Measurements from ENCODE around the gene C12orf43. TPM values are rescaled to one million over a fixed set of nuclear protein-coding genes. Genes with fewer than 3 reads are reported as not detected.

C12orf43 gene
- total and polyA plus RNA-seq, 2 donors (not counting 1 experiment from before 2014, with no cell fraction given): 6.7 to 18.9 TPM

GRCh38 chr12:121038861-121039668 lies 22.8 kb upstream of the C12orf43 start, which contains the start of gene OASL:
Gene OASL, minus strand, starts transcription at chr12:121039246. Its CDS starts 275 bp downstream, at chr12:121038971.
- WGBS (ENCODE audit: insufficient coverage): 20% methylated on average over 12 of the region's 13 CpGs
- peaks cover 20 to 22% of the 10 kb centered on the region in 2 donors for H3K4me1 ChIP-seq (ENCODE audit: control insufficient read depth in 2 of 2, insufficient read depth in 2 of 2, low read length in 2 of 2)
- CTCF ChIA-PET: interaction anchor here (1.1 to 1.4 kb wide), 2 partner anchors 11 to 21 kb away, joined by 3 to 5 read pairs; no protein-coding TSS in a partner anchor

More at GRCh38 chr12:121038861-121039668, 22.8 kb upstream of the C12orf43 start, which contains the start of gene OASL:
- peak within 1 kb of the TSS in 1 of 2 donors; percentile 51 for H3K27ac ChIP-seq (ENCODE audit: low read length in 2 of 2)
- peak within 1 kb of the TSS; percentile 80 for H2AFZ ChIP-seq (ENCODE audit: insufficient read depth, low read depth, low read length, poor library complexity, severe bottlenecking)
- no peaks in the 10 kb centered on the region for H4K20me1 ChIP-seq (ENCODE audit: control insufficient read depth, insufficient read depth, low read length, poor library complexity, severe bottlenecking)
- no peaks in the 10 kb centered on the region for H3K79me2 ChIP-seq (ENCODE audit: control insufficient read depth, insufficient read depth, low read length)
- H3K9ac ChIP-seq (ENCODE audit: low read length): peak within 1 kb of the TSS; percentile 74
- Mint-ChIP-seq H3K9me3 (ENCODE audit: insufficient read depth) (no peaks in the 10 kb centered on the region), H3K27me3 (peaks cover 52% of the 10 kb centered on the region), H3K4me1 (peaks cover 20% of the 10 kb centered on the region), H3K4me3 (peak within 1 kb of the TSS; percentile 95), H3K27ac (peak within 1 kb of the TSS; percentile 76)
- H3K9me3 ChIP-seq (ENCODE audit: control extremely low read depth in 1 of 3, control insufficient read depth in 2 of 3, insufficient read depth in 1 of 3, low read length in 2 of 3): peaks cover 0 to 6% (median 0%) of the 10 kb centered on the region in 3 donors
- no peaks in the 10 kb centered on the region for H3K36me3 ChIP-seq (replicated peaks in 1 of 2; ENCODE audit: control extremely low read depth in 1 of 2, control insufficient read depth in 1 of 2, extremely low read depth in 1 of 2, insufficient read depth in 2 of 2, low read length in 1 of 2)
- ATAC-seq (ENCODE audit: low read depth): peak; percentile 94
- H3K4me2 ChIP-seq (replicated peaks; ENCODE audit: low read depth, low read length, poor library complexity, severe bottlenecking): peak within 1 kb of the TSS; percentile 91
- peak; percentile 75 for DNase-seq
- POLR2A ChIA-PET: no interaction called here
- TF ChIP-seq EZH2 (IDR thresholded peaks at IDR 0.05; ENCODE audit: borderline replicate concordance, insufficient read depth, low read depth, low read length, poor library complexity, severe bottlenecking) (no peak), CTCF (IDR thresholded peaks at IDR 0.05) (no peak)
- peaks cover 0 to 46% (median 16%) of the 10 kb centered on the region in 4 experiments for H3K27me3 ChIP-seq (replicated peaks in 1 of 4; ENCODE audit: control extremely low read depth in 1 of 4, control insufficient read depth in 3 of 4, insufficient read depth in 4 of 4, low read length in 3 of 4)
- intact Hi-C loops (cut with micrococcal nuclease): loop anchor here (1.0 kb wide), 1 partner anchor 23 kb away; the partner anchor contains the start of gene C12orf43
- H3K4me3 ChIP-seq (ENCODE audit: control extremely low read depth in 1 of 5, extremely low read depth in 1 of 5, insufficient read depth in 1 of 5, low read depth in 2 of 5, low read length in 4 of 5): peak within 1 kb of the TSS; percentile 46 to 72 (median 66)
